ENCODE results near the gene OTOG. TPM values are rescaled to one million over a fixed set of nuclear protein-coding genes. Genes with fewer than 3 reads are reported as not detected.

OTOG gene
- total and polyA plus RNA-seq, 2 of the 8 experiments (the other 6 are each of a cell fraction or from before 2014, with no cell fraction given) = 0.41 to 1.5 TPM

GRCh38 chr11:17527628-17527995 lies 19.4 kb upstream of the OTOG start (continued):
- TF ChIP-seq SP1 (IDR thresholded peaks at IDR 0.05; ENCODE audit: low read depth, low read length) = no peak
- TF ChIP-seq YY1 (IDR thresholded peaks at IDR 0.05; ENCODE audit: low read depth, low read length) = no peak
- no peak for TF ChIP-seq ZNF274 (IDR thresholded peaks at IDR 0.05; ENCODE audit: borderline replicate concordance, extremely low read depth, low read length)
- TF ChIP-seq, protein P1, sequence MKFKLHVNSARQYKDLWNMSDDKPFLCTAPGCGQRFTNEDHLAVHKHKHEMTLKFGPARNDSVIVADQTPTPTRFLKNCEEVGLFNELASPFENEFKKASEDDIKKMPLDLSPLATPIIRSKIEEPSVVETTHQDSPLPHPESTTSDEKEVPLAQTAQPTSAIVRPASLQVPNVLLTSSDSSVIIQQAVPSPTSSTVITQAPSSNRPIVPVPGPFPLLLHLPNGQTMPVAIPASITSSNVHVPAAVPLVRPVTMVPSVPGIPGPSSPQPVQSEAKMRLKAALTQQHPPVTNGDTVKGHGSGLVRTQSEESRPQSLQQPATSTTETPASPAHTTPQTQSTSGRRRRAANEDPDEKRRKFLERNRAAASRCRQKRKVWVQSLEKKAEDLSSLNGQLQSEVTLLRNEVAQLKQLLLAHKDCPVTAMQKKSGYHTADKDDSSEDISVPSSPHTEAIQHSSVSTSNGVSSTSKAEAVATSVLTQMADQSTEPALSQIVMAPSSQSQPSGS (IDR thresholded peaks at IDR 0.05; ENCODE audit: low read length) = no peak
- TF ChIP-seq EGR1 (IDR thresholded peaks at IDR 0.05; ENCODE audit: borderline replicate concordance, low read depth, low read length) = no peak
- no peak for TF ChIP-seq TBP (IDR thresholded peaks at IDR 0.05; ENCODE audit: low read depth, low read length)
- no peak for TF ChIP-seq BRCA1 (IDR thresholded peaks at IDR 0.05; ENCODE audit: low read depth, low read length)
- TF ChIP-seq EP300 (IDR thresholded peaks at IDR 0.05; ENCODE audit: borderline replicate concordance in 1 of 2, low read depth in 2 of 2, low read length in 2 of 2) = no peak
